HepG2 (cell line): ENCODE results near the gene FLRT2. TPM values are rescaled to one million over a fixed set of nuclear protein-coding genes. Genes with fewer than 3 reads are reported as not detected.

Experiments used
- ATAC-seq: fragments of 200-7000 bp; cut with Tn5 transposase; 3 replicates; pipeline ENCODE4 v1.9.1; 2020; ENCODE audit warnings: mild to moderate bottlenecking, moderate library complexity
- BruUV-seq: library from RNA; stranded (reverse); fragments of 400-500 nt; replicated peaks from 2 replicates; lab custom pipeline; 2021; lab: Mats Ljungman, UMichigan
- CTCF ChIA-PET: fragments of 300-600 bp; formaldehyde crosslinking; extraction: SDS; loops from one replicate; lab custom pipeline; 2021; ENCODE audit warnings: low total read pairs, inconsistent platforms, low intra/inter-chr PET ratio; lab: Yijun Ruan, JAX
- POLR2A ChIA-PET: fragments of 350-600 bp; sonication (Branson Sonifier 250); formaldehyde crosslinking; loops from one replicate; lab custom pipeline; 2020; ENCODE audit warnings: antibody characterized with exemption, inconsistent platforms; lab: Yijun Ruan, JAX
- DNase-seq: peaks from one replicate; pipeline ENCODE4 v3.0.0-alpha.2; 2015; ENCODE audit warnings: low spot score
- FAIRE-seq: peaks from 3 replicates; lab custom pipeline; 2011; peaks lifted over from hg19 to GRCh38; lab: Jason Lieb, UNC
- H2AFZ ChIP-seq: one replicate; pipeline ENCODE4 v1.6.1; 2011; ENCODE audit warnings: low read length, inconsistent platforms
- H3K27ac ChIP-seq: fragments of 300-600 bp; 3 replicates; pipeline ENCODE4 v1.8.0; 2011; ENCODE audit warnings: mixed run types, mild to moderate bottlenecking, mixed read lengths, low read length, inconsistent platforms; ENCODE audit not compliant: insufficient read depth; ENCODE audit errors: extremely low read length
- H3K27me3 ChIP-seq, 2 experiments: fragments of 200-600 bp in 1 of 2; 2 replicates in 1 of 2; 3 replicates in 1 of 2; pipeline versions ENCODE4 v1.6.0 to v1.8.0; 2011; ENCODE audit warnings: low read length in 2 of 2, mild to moderate bottlenecking in 2 of 2, moderate library complexity in 2 of 2, inconsistent platforms in 1 of 2; ENCODE audit not compliant: insufficient read depth in 2 of 2, control insufficient read depth in 1 of 2
- H3K36me3 ChIP-seq, 2 experiments: fragments of 200-600 bp in 1 of 2; replicated peaks in 1 of 2; 2 replicates in 1 of 2; 3 replicates in 1 of 2; pipeline versions ENCODE4 v1.5.1 to v1.8.0; 2011; ENCODE audit warnings: low read length in 2 of 2, inconsistent platforms in 1 of 2; ENCODE audit not compliant: insufficient read depth in 2 of 2, control insufficient read depth in 1 of 2
- H3K4me1 ChIP-seq: 2 replicates; pipeline ENCODE4 v1.5.1; 2012; ENCODE audit warnings: low read length, inconsistent platforms; ENCODE audit not compliant: insufficient read depth
- H3K4me2 ChIP-seq: 2 replicates; pipeline ENCODE4 v1.6.0; 2011; ENCODE audit warnings: low read depth, low read length, inconsistent platforms
- H3K4me3 ChIP-seq, 3 experiments: fragments of 200-600 bp in 1 of 3; sonication (generic), shearing (Covaris generic) in 1 of 3; replicated peaks in 1 of 3; 2 replicates each; pipeline ENCODE4 v1.5.1; 2011 to 2016; ENCODE audit warnings: low read length in 3 of 3, inconsistent platforms in 2 of 3, low read depth in 2 of 3, mild to moderate bottlenecking in 2 of 3, control low read depth in 1 of 3, mixed read lengths in 1 of 3; ENCODE audit not compliant: insufficient read depth in 1 of 3
- H3K79me2 ChIP-seq: one replicate; pipeline ENCODE4 v1.6.1; 2011; ENCODE audit warnings: low read length, inconsistent platforms; ENCODE audit not compliant: insufficient read depth
- H3K9ac ChIP-seq: 2 replicates; pipeline ENCODE4 v1.6.0; 2011; ENCODE audit warnings: mild to moderate bottlenecking, low read depth, low read length, inconsistent platforms; ENCODE audit not compliant: insufficient read depth
- H3K9me3 ChIP-seq: 2 replicates; pipeline ENCODE4 v1.5.1; 2012; ENCODE audit warnings: mild to moderate bottlenecking, low read length
- H4K20me1 ChIP-seq: 2 replicates; pipeline ENCODE4 v1.6.0; 2011; ENCODE audit warnings: inconsistent platforms, mild to moderate bottlenecking, low read length, moderate library complexity; ENCODE audit not compliant: insufficient read depth
- EED ChIP-seq: sonication (generic); formaldehyde crosslinking; IDR thresholded peaks from 2 replicates; pipeline ENCODE4 v1.5.0; 2020; ENCODE audit warnings: mild to moderate bottlenecking, missing genetic modification reagents
- ELF4 ChIP-seq: sonication (generic); formaldehyde crosslinking; IDR thresholded peaks from 2 replicates; pipeline ENCODE4 v1.5.0; 2020; ENCODE audit warnings: missing genetic modification reagents, mild to moderate bottlenecking, moderate library complexity, borderline replicate concordance
- ETV6 ChIP-seq: sonication (generic); formaldehyde crosslinking; conservative IDR thresholded peaks from 2 replicates; pipeline ENCODE4 v1.4.0; 2020; ENCODE audit warnings: missing genetic modification reagents
- NR2F6 ChIP-seq, 2 experiments: IDR thresholded peaks; 2 replicates each; pipeline ENCODE4 v1.6.1; 2016; ENCODE audit warnings: antibody characterized with exemption in 1 of 2, mild to moderate bottlenecking in 1 of 2
- RBM39 ChIP-seq: fragments of 200-400 bp; formaldehyde crosslinking; IDR thresholded peaks from one replicate; pipeline ENCODE4 v1.6.1; 2018; ENCODE audit warnings: antibody characterized with exemption, mild to moderate bottlenecking, low read depth, low read length; ENCODE audit not compliant: poor library complexity, severe bottlenecking
- SRSF9 ChIP-seq: fragments of 200-400 bp; formaldehyde crosslinking; IDR thresholded peaks from 2 replicates; pipeline ENCODE4 v1.6.1; 2018; ENCODE audit warnings: borderline replicate concordance, mild to moderate bottlenecking, low read depth, low read length; ENCODE audit not compliant: insufficient read depth, poor library complexity, severe bottlenecking
- ZNF337 ChIP-seq: sonication (generic); formaldehyde crosslinking; IDR thresholded peaks from 2 replicates; pipeline ENCODE4 v1.5.1; 2020; ENCODE audit warnings: missing genetic modification reagents, low read depth, mild to moderate bottlenecking, borderline replicate concordance
- ZNF362 ChIP-seq: sonication (generic); formaldehyde crosslinking; IDR thresholded peaks from 2 replicates; pipeline ENCODE4 v1.4.0; 2020; ENCODE audit warnings: missing genetic modification reagents, mild to moderate bottlenecking, borderline replicate concordance
- ZNF709 ChIP-seq: sonication (generic); formaldehyde crosslinking; IDR thresholded peaks from 2 replicates; pipeline ENCODE4 v1.5.0; 2020; ENCODE audit warnings: mild to moderate bottlenecking, missing genetic modification reagents
- ZNF784 ChIP-seq: sonication (generic); formaldehyde crosslinking; IDR thresholded peaks from 2 replicates; pipeline ENCODE4 v1.5.1; 2020; ENCODE audit warnings: missing genetic modification reagents, mild to moderate bottlenecking, borderline replicate concordance
- ZSCAN25 ChIP-seq: sonication (generic); formaldehyde crosslinking; IDR thresholded peaks from 2 replicates; pipeline ENCODE4 v1.8.0; 2022; ENCODE audit warnings: mild to moderate bottlenecking, missing genetic modification reagents
- WGBS: methylation state at CpG from one replicate; pipeline ENCODE4 v1.1.6; 2017; ENCODE audit warnings: low lambda C conversion rate; 5-methylcytosine and 5-hydroxymethylcytosine counted together
- in situ Hi-C: cut with HindIII; loops from 2 replicates; pipeline ENCODE4 v1.10.0; 2017; ENCODE audit warnings: low pct_unique_long_range_greater_than_20kb; ENCODE audit not compliant: extremely low pct_ligation_motif_present
- intact Hi-C: fragments of 100-400 bp; cut with micrococcal nuclease; formaldehyde crosslinking; loops from one replicate; pipeline ENCODE4 v1.10.0; 2022; ENCODE audit not compliant: unreplicated experiment
- polyA plus RNA-seq, 8 experiments: library from polyadenylated mRNA; depleted of rRNA in 3 of 8; stranded (reverse) in 7 of 8; unstranded in 1 of 8; fragments of >200 nt; fragmentation: Illumina TruSeq in 4 of 8; extraction: Trizol in 4 of 8; gene quantifications; 2 replicates each; pipeline versions ENCODE4 v1.2.1 to v1.2.3, GENCODE V29; 2011 to 2016; ENCODE audit warnings: low read depth in 4 of 8, missing spikeins in 1 of 8, mixed read lengths in 1 of 8; ENCODE audit not compliant: insufficient read depth in 1 of 8
- total RNA-seq, 5 experiments: library from RNA; depleted of rRNA; stranded (reverse); fragments of >200 nt; fragmentation: Illumina TruSeq; extraction: Trizol; gene quantifications; 2 replicates each; pipeline ENCODE4 v1.2.3, GENCODE V29; 2016; ENCODE audit warnings: low read depth in 1 of 5
- TF ChIP-seq, protein P1 (sequence below): sonication (generic); formaldehyde crosslinking; IDR thresholded peaks from 2 replicates; pipeline ENCODE4 v1.5.0; 2020; ENCODE audit warnings: mild to moderate bottlenecking, missing genetic modification reagents, borderline replicate concordance

The FLRT2 gene
- total and polyA plus RNA-seq, 2 of the 13 experiments (the other 11 are each of a cell fraction or from before 2014, with no cell fraction given) = not detected

DNA sequence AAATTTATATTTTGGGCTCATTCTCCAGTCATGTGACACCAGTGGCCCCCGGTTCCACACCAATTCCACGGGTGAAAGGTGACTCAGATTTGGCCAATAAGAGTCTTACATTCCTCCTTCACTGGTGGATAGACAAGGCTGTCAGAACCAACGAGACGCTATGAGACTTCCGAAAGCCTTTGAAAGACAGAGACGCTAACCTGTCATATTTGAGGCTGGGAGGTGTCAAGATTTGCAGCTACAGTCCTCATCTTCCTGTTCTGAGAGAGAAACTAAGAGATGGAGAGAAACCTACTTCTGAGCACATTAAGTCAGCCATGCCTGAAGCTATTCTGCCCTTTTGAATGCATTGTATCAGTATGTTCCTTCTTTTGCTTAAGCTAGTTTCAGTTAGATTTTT is 171.2 kb downstream of the FLRT2 start:
- in situ Hi-C loops = no loop called here
- H3K9ac ChIP-seq = no peak overlapping the region
- ATAC-seq (no peak), FAIRE-seq (no peak), DNase-seq (no peak)
- TF ChIP-seq ELF4 (CRISPR knock-in tag) (no peak), EED (CRISPR knock-in tag) (no peak), ZNF709 (CRISPR knock-in tag) (no peak), ETV6 (CRISPR knock-in tag) (no peak), ZNF362 (no peak), ZSCAN25 (CRISPR knock-in tag) (no peak), SRSF9 (no peak), NR2F6 (IDR thresholded peaks at IDR 0.05) (no peak), NR2F6 (CRISPR knock-in tag; IDR thresholded peaks at IDR 0.05) (no peak), RBM39 (no peak), ZNF337 (CRISPR knock-in tag) (no peak), ZNF784 (CRISPR knock-in tag) (no peak)
- TF ChIP-seq, protein P1, sequence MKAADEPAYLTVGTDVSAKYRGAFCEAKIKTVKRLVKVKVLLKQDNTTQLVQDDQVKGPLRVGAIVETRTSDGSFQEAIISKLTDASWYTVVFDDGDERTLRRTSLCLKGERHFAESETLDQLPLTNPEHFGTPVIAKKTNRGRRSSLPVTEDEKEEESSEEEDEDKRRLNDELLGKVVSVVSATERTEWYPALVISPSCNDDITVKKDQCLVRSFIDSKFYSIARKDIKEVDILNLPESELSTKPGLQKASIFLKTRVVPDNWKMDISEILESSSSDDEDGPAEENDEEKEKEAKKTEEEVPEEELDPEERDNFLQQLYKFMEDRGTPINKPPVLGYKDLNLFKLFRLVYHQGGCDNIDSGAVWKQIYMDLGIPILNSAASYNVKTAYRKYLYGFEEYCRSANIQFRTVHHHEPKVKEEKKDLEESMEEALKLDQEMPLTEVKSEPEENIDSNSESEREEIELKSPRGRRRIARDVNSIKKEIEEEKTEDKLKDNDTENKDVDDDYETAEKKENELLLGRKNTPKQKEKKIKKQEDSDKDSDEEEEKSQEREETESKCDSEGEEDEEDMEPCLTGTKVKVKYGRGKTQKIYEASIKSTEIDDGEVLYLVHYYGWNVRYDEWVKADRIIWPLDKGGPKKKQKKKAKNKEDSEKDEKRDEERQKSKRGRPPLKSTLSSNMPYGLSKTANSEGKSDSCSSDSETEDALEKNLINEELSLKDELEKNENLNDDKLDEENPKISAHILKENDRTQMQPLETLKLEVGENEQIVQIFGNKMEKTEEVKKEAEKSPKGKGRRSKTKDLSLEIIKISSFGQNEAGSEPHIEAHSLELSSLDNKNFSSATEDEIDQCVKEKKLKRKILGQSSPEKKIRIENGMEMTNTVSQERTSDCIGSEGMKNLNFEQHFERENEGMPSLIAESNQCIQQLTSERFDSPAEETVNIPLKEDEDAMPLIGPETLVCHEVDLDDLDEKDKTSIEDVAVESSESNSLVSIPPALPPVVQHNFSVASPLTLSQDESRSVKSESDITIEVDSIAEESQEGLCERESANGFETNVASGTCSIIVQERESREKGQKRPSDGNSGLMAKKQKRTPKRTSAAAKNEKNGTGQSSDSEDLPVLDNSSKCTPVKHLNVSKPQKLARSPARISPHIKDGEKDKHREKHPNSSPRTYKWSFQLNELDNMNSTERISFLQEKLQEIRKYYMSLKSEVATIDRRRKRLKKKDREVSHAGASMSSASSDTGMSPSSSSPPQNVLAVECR (CRISPR knock-in tag) = no peak
- intact Hi-C loops = no loop called here
- no peaks in the 10 kb centered on the region for H4K20me1 ChIP-seq
- no TSS peak for BruUV-seq
- no peak overlapping the region for H3K27ac ChIP-seq
- no peak overlapping the region for H3K4me2 ChIP-seq
- H3K4me3 ChIP-seq = no peak overlapping the region
- H3K4me1 ChIP-seq = no peaks in the 10 kb centered on the region
- POLR2A ChIA-PET = no interaction called here
- CTCF ChIA-PET = no interaction called here
- H3K79me2 ChIP-seq = no peaks in the 10 kb centered on the region
- H3K9me3 ChIP-seq = peaks cover 84% of the 10 kb centered on the region
- WGBS = 30% methylated on average over 6 of the region's 6 CpGs
- no peaks in the 10 kb centered on the region for H3K27me3 ChIP-seq
- no peak overlapping the region for H2AFZ ChIP-seq
- no peaks in the 10 kb centered on the region for H3K36me3 ChIP-seq
